CD14-positive monocyte (primary cell): ENCODE measurements around the gene MORC3. TPM values are rescaled to one million over a fixed set of nuclear protein-coding genes. Genes with fewer than 3 reads are reported as not detected.

Source experiments
- DNase-seq, 3 donors: peaks; one replicate each; pipeline ENCODE4 v3.0.0-alpha.2; 2011 to 2022
- H2AFZ ChIP-seq: 2 replicates; pipeline ENCODE4 v1.6.0; 2012; ENCODE audit warnings: mild to moderate bottlenecking, low read depth, low read length, inconsistent platforms; ENCODE audit not compliant: insufficient read depth, poor library complexity, severe bottlenecking
- H3K27ac ChIP-seq, 2 donors: 1 replicate in 1 of 2; 2 replicates in 1 of 2; pipeline ENCODE4 v1.5.1; 2012 to 2013; ENCODE audit warnings: low read length in 2 of 2, control low read depth in 1 of 2, inconsistent platforms in 1 of 2, low read depth in 1 of 2, mild to moderate bottlenecking in 1 of 2
- H3K27me3 ChIP-seq, 2 donors: one replicate each; pipeline versions ENCODE4 v1.6.0 to v1.6.1; 2011 to 2013; ENCODE audit warnings: low read length in 2 of 2; ENCODE audit not compliant: control insufficient read depth in 2 of 2, insufficient read depth in 2 of 2
- H3K36me3 ChIP-seq, 2 donors: replicated peaks in 1 of 2; 1 replicate in 1 of 2; 2 replicates in 1 of 2; pipeline versions ENCODE4 v1.5.1 to v1.6.1; 2012 to 2013; ENCODE audit warnings: low read length in 2 of 2, control low read depth in 1 of 2, inconsistent platforms in 1 of 2, mild to moderate bottlenecking in 1 of 2; ENCODE audit not compliant: insufficient read depth in 2 of 2, control insufficient read depth in 1 of 2
- H3K4me1 ChIP-seq, 2 donors: 1 replicate in 1 of 2; 2 replicates in 1 of 2; pipeline versions ENCODE4 v1.5.1 to v1.6.1; 2012 to 2013; ENCODE audit warnings: low read length in 2 of 2, control low read depth in 1 of 2, inconsistent platforms in 1 of 2, mild to moderate bottlenecking in 1 of 2, moderate library complexity in 1 of 2; ENCODE audit not compliant: insufficient read depth in 2 of 2, control insufficient read depth in 1 of 2
- H3K4me2 ChIP-seq: replicated peaks from 2 replicates; pipeline ENCODE3; 2012; ENCODE audit warnings: low read length, moderate library complexity, mild to moderate bottlenecking; ENCODE audit not compliant: poor library complexity, severe bottlenecking; ENCODE audit errors: extremely low read depth
- H3K4me3 ChIP-seq, 3 experiments: fragments of 200-600 bp in 1 of 3; sonication (generic) in 1 of 3; replicated peaks in 1 of 3; 1 replicate in 2 of 3; 2 replicates in 1 of 3; pipeline ENCODE4 v1.5.1; 2011 to 2013; ENCODE audit warnings: low read length in 3 of 3, mild to moderate bottlenecking in 3 of 3, control low read depth in 2 of 3, low read depth in 2 of 3, inconsistent platforms in 1 of 3, moderate library complexity in 1 of 3
- H3K79me2 ChIP-seq: 2 replicates; pipeline ENCODE4 v1.6.0; 2012; ENCODE audit warnings: mild to moderate bottlenecking, control low read depth, inconsistent platforms, low read length, moderate library complexity; ENCODE audit not compliant: insufficient read depth
- H3K9ac ChIP-seq: 2 replicates; pipeline ENCODE4 v1.6.0; 2017; ENCODE audit warnings: low read length, mild to moderate bottlenecking; ENCODE audit not compliant: insufficient read depth, poor library complexity, severe bottlenecking
- H3K9me3 ChIP-seq, 2 donors: replicated peaks in 1 of 2; 1 replicate in 1 of 2; 2 replicates in 1 of 2; pipeline versions ENCODE4 v1.5.1 to v1.6.1; 2012 to 2013; ENCODE audit warnings: low read length in 2 of 2, control low read depth in 1 of 2; ENCODE audit not compliant: control insufficient read depth in 1 of 2, insufficient read depth in 1 of 2
- H4K20me1 ChIP-seq: 2 replicates; pipeline ENCODE4 v1.6.0; 2012; ENCODE audit warnings: mild to moderate bottlenecking, low read length, control low read depth, moderate library complexity; ENCODE audit not compliant: insufficient read depth
- H3K27ac Mint-ChIP-seq, 7 donors: one replicate each; pipeline ENCODE4 v1.8.0; 2020; ENCODE audit warnings: mild to moderate bottlenecking in 7 of 7, mixed read lengths in 7 of 7, moderate library complexity in 6 of 7, inconsistent platforms in 2 of 7
- H3K27me3 Mint-ChIP-seq, 3 donors: one replicate each; pipeline ENCODE4 v1.8.0; 2021 to 2022; ENCODE audit warnings: low read depth in 3 of 3, mild to moderate bottlenecking in 3 of 3, mixed read lengths in 3 of 3, moderate library complexity in 3 of 3, inconsistent platforms in 1 of 3
- H3K36me3 Mint-ChIP-seq, 2 donors: one replicate each; pipeline ENCODE4 v1.8.0; 2020; ENCODE audit warnings: mixed read lengths in 2 of 2, inconsistent platforms in 1 of 2, mild to moderate bottlenecking in 1 of 2
- H3K4me1 Mint-ChIP-seq: one replicate; pipeline ENCODE4 v1.8.0; 2020; ENCODE audit warnings: mild to moderate bottlenecking, mixed read lengths
- H3K4me3 Mint-ChIP-seq, 2 donors: one replicate each; pipeline ENCODE4 v1.8.0; 2020; ENCODE audit warnings: mild to moderate bottlenecking in 2 of 2, mixed read lengths in 2 of 2, moderate library complexity in 1 of 2
- H3K9me3 Mint-ChIP-seq, 7 donors: one replicate each; pipeline ENCODE4 v1.8.0; 2020 to 2022; ENCODE audit warnings: mixed read lengths in 7 of 7, mild to moderate bottlenecking in 6 of 7, moderate library complexity in 6 of 7, inconsistent platforms in 2 of 7
- CTCF ChIP-seq: fragments of 200-600 bp; IDR thresholded peaks from one replicate; pipeline ENCODE4 v1.8.0; 2022; ENCODE audit warnings: antibody characterized with exemption, mild to moderate bottlenecking
- WGBS: methylation state at CpG from one replicate; pipeline ENCODE4 v1.1.5; 2013; ENCODE audit warnings: missing lambda C conversion rate; ENCODE audit not compliant: insufficient coverage; 5-methylcytosine and 5-hydroxymethylcytosine counted together
- intact Hi-C, 2 donors: fragments of 100-400 bp; cut with micrococcal nuclease; formaldehyde crosslinking; loops; one replicate each; pipeline versions ENCODE4 v1.15.0 to v1.15.1; 2023
- polyA plus RNA-seq, 3 donors: library from polyadenylated mRNA; depleted of rRNA in 1 of 3; unstranded in 2 of 3; stranded (reverse) in 1 of 3; fragments of 300-500 nt in 2 of 3; fragments of >200 nt in 1 of 3; fragmentation: Illumina TruSeq in 2 of 3; gene quantifications; 1 replicate in 2 of 3; 2 replicates in 1 of 3; pipeline ENCODE4 v1.2.3, GENCODE V29; 2012 to 2021

Gene MORC3
- polyA plus RNA-seq, 3 donors = 16.3 to 27.6 (median 25.5) TPM

GRCh38 chr21:36377391-36377842 lies 57.4 kb downstream of the MORC3 start:
- Mint-ChIP-seq H3K4me1 (no peaks in the 10 kb centered on the region), H3K4me3 (no peak overlapping the region), H3K9me3 (no peaks in the 10 kb centered on the region), H3K36me3 (peaks cover 43 to 55% of the 10 kb centered on the region in 2 donors), H3K27me3 (no peaks in the 10 kb centered on the region), H3K27ac (no peak overlapping the region)
- Histone ChIP-seq H3K79me2 (no peaks in the 10 kb centered on the region), H3K4me1 (no peaks in the 10 kb centered on the region), H3K36me3 (peaks cover 52 to 65% of the 10 kb centered on the region in 2 donors), H4K20me1 (peaks cover 38% of the 10 kb centered on the region), H3K27ac (no peak overlapping the region), H3K4me2 (no peak overlapping the region), H3K27me3 (no peaks in the 10 kb centered on the region), H3K4me3 (no peak overlapping the region), H3K9me3 (no peaks in the 10 kb centered on the region), H2AFZ (no peak overlapping the region), H3K9ac (no peak overlapping the region)
- WGBS = 88% methylated on average over 3 of the region's 7 CpGs
- intact Hi-C loops = no loop called here
- TF ChIP-seq CTCF = no peak
- DNase-seq = no peak

GRCh38 chr21:36379251-36379650 lies 59.3 kb downstream of the MORC3 start:
- Mint-ChIP-seq H3K4me1 (no peaks in the 10 kb centered on the region), H3K4me3 (no peak overlapping the region), H3K27ac (no peak overlapping the region), H3K27me3 (peaks cover 0 to 1% (median 0%) of the 10 kb centered on the region in 3 donors), H3K9me3 (no peaks in the 10 kb centered on the region), H3K36me3 (peaks cover 33 to 37% of the 10 kb centered on the region in 2 donors)
- Histone ChIP-seq H3K4me3 (no peak overlapping the region), H3K27me3 (no peaks in the 10 kb centered on the region), H3K4me2 (no peak overlapping the region), H3K9ac (no peak overlapping the region), H3K27ac (no peak overlapping the region), H4K20me1 (peaks cover 22% of the 10 kb centered on the region), H3K36me3 (peaks cover 38 to 47% of the 10 kb centered on the region in 2 donors), H3K9me3 (no peaks in the 10 kb centered on the region), H3K4me1 (no peaks in the 10 kb centered on the region), H3K79me2 (no peaks in the 10 kb centered on the region), H2AFZ (no peak overlapping the region)
- 100% methylated on average over 3 of the region's 6 CpGs for WGBS
- no peak for TF ChIP-seq CTCF
- DNase-seq = no peak
- intact Hi-C loops = no loop called here
